Neural progenitor cell (in vitro differentiated cells): ENCODE data around the gene SDF4.

Experiments used
- EZH2 ChIP-seq: fragments of 200-600 bp; sonication (generic); IDR thresholded peaks from 2 replicates; pipeline ENCODE4 v1.6.1; 2017; ENCODE audit warnings: antibody characterized with exemption, mild to moderate bottlenecking, moderate library complexity
- TF ChIP-seq, protein P1 (sequence below): fragments of 200-600 bp; sonication (generic); IDR thresholded peaks from 2 replicates; pipeline ENCODE4 v1.5.1; 2017; ENCODE audit warnings: antibody characterized with exemption, mild to moderate bottlenecking

DNA sequence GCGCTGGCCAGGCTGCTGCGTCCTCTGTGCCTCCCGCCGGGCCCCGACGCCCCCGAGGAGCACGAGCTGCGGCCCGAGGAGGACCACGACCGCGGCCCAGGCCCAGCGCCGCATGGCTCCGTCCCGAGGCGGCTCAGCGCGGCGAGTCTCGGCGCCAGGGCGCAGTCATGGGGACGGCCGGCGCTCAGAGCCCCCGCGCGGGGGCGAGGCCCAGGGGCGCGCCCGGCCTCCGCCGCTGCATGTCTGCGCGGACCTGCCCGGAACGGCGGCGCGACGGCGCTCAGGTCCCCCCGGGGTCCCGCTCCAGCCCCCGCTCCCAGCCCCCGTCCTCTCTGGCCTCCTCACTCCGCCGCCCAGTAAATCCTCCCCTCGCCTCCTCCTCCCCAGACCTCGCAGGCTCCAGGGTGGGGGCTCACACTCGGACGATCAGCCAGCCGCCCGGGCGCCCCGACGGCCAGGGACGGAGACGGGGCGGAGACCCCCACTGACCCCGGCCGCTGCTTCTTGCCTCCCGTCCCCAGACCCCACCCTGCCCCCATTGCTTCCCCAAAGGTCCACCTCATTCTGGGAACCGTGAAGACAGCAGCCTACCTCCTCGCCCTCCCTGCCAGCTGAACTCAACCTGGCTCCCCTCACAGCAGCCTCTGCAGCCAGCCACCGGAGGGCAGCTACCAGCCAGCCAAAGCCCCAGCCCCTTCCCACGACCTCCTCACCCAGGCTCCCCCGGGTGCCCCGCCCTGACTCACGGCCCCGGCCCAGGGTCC, 15.0 kb upstream of the SDF4 start, which contains the start of gene C1QTNF12:
- peak; percentile 50 for TF ChIP-seq EZH2
- TF ChIP-seq, protein P1, sequence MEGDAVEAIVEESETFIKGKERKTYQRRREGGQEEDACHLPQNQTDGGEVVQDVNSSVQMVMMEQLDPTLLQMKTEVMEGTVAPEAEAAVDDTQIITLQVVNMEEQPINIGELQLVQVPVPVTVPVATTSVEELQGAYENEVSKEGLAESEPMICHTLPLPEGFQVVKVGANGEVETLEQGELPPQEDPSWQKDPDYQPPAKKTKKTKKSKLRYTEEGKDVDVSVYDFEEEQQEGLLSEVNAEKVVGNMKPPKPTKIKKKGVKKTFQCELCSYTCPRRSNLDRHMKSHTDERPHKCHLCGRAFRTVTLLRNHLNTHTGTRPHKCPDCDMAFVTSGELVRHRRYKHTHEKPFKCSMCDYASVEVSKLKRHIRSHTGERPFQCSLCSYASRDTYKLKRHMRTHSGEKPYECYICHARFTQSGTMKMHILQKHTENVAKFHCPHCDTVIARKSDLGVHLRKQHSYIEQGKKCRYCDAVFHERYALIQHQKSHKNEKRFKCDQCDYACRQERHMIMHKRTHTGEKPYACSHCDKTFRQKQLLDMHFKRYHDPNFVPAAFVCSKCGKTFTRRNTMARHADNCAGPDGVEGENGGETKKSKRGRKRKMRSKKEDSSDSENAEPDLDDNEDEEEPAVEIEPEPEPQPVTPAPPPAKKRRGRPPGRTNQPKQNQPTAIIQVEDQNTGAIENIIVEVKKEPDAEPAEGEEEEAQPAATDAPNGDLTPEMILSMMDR: no peak
